PFSK-1 (cell line): Measurements from ENCODE around the gene VRK3.

Experiments
- FOXP2 ChIP-seq: optimal IDR thresholded peaks from 2 replicates; pipeline ENCODE3; 2011; ENCODE audit warnings: borderline replicate concordance, control low read depth, inconsistent platforms; ENCODE audit not compliant: insufficient read depth; ENCODE audit errors: extremely low read length, extremely low read depth
- POLR2AphosphoS5 ChIP-seq: IDR thresholded peaks from 2 replicates; pipeline ENCODE4 v1.6.1; 2012; ENCODE audit warnings: low read depth, mild to moderate bottlenecking, control low read depth, low read length, moderate library complexity
- REST ChIP-seq, 2 experiments: IDR thresholded peaks; 2 replicates each; pipeline versions ENCODE4 v1.6.1 to v1.8.0; 2011 to 2012; ENCODE audit warnings: low read depth in 2 of 2, low read length in 2 of 2, control low read depth in 1 of 2, inconsistent platforms in 1 of 2, mild to moderate bottlenecking in 1 of 2, moderate library complexity in 1 of 2; ENCODE audit not compliant: insufficient read depth in 1 of 2
- TAF1 ChIP-seq: IDR thresholded peaks from 2 replicates; pipeline ENCODE4 v1.6.1; 2012; ENCODE audit warnings: low read length, control low read depth, borderline replicate concordance; ENCODE audit not compliant: insufficient read depth

DNA sequence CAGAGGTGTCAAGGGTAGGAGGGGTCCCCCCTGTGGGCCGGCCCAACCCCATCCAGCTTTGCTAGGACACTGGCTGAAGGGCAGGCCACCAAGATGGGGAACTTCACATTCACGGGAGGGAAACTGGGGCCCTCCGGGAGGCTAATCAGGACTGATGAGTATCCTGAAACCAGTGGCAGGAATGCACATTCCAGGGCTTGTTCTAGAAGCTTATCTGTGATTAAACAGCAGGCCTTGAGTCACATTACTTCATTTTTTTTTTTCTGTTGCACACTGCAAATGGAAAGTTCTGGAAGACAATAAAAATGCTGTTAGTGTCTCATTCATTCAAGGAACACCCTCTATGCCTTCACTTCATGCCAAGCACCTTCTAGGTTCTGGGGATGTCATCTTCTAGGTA is 48.7 kb downstream of the VRK3 start:
- TF ChIP-seq POLR2AphosphoS5 (no peak), TAF1 (no peak), REST (IDR thresholded peaks at IDR 0.05; ENCODE audit: insufficient read depth in 1 of 2, low read depth in 2 of 2, low read length in 2 of 2) (no peak), FOXP2 (no peak)
